Measurements from ENCODE around the gene CPT2. TPM values are rescaled to one million over a fixed set of nuclear protein-coding genes. Genes with fewer than 3 reads are reported as not detected.
"Not testable (repeated sequence)": the region's sequence is repeated elsewhere in the genome, so short reads cannot be mapped to it uniquely, and the experiment has no call there.

Gene CPT2
- polyA plus RNA-seq, 1 of the 3 experiments (the other 2 are of a cell fraction): 18.6 TPM

GRCh38 chr1:53203466-53203865, 6.8 kb downstream of the CPT2 start:
- WGBS (ENCODE audit: low lambda C conversion rate): 87% methylated on average over 3 of the region's 3 CpGs
- Histone ChIP-seq H3K79me2 (ENCODE audit: insufficient read depth) (peaks cover 5% of the 10 kb centered on the region; the same call in 1 of the 2 replicates), H3K9me2 (no peaks in the 10 kb centered on the region), H3K27ac (ENCODE audit: low read depth in 2 of 2, low read length in 1 of 2) (no peak overlapping the region), H3K4me3 (ENCODE audit: low read depth in 2 of 2, low read length in 1 of 2) (no peak overlapping the region), H3F3A (replicated peaks; ENCODE audit: insufficient read depth) (peaks cover 5% of the 10 kb centered on the region), H4K20me1 (ENCODE audit: insufficient read depth) (no peaks in the 10 kb centered on the region), H3K9me3 (peaks cover 4% of the 10 kb centered on the region; the same call in 1 of the 2 replicates), H3K9ac (no peak overlapping the region), H3K27me3 (ENCODE audit: insufficient read depth) (no peaks in the 10 kb centered on the region), H3K4me1 (ENCODE audit: control insufficient read depth in 1 of 2, insufficient read depth in 2 of 2, low read depth in 1 of 2, low read length in 1 of 2) (peaks cover under 1 to 1% of the 10 kb centered on the region in 2 experiments; a peak in 1 of 4 replicates), H3K4me2 (no peak overlapping the region), H2AFZ (ENCODE audit: low read depth) (no peak overlapping the region), H3K36me3 (replicated peaks in 1 of 2; ENCODE audit: control insufficient read depth in 1 of 2, insufficient read depth in 2 of 2, low read length in 1 of 2) (peaks cover 48 to 56% of the 10 kb centered on the region in 2 experiments)
- DNase-seq: no peak
- TF ChIP-seq SIN3A (IDR thresholded peaks at IDR 0.05; ENCODE audit: borderline replicate concordance, low read depth, low read length) (no peak), CTCF (IDR thresholded peaks at IDR 0.05) (no peak), ZBTB33 (IDR thresholded peaks at IDR 0.05; ENCODE audit: borderline replicate concordance, low read depth) (no peak), RCOR1 (IDR thresholded peaks at IDR 0.05; ENCODE audit: low read length) (no peak), IRF3 (IDR thresholded peaks at IDR 0.05; ENCODE audit: low read depth, low read length) (no peak), JUND (IDR thresholded peaks at IDR 0.05) (no peak), TEAD4 (IDR thresholded peaks at IDR 0.05; ENCODE audit: borderline replicate concordance, insufficient read depth) (no peak), ELF1 (IDR thresholded peaks at IDR 0.05) (no peak), GATA2 (CRISPR knock-in tag; IDR thresholded peaks at IDR 0.05) (no peak), FOXJ3 (CRISPR knock-in tag; IDR thresholded peaks at IDR 0.05) (no peak), SMC3 (IDR thresholded peaks at IDR 0.05; ENCODE audit: low read depth, low read length) (no peak), TCF12 (IDR thresholded peaks at IDR 0.05) (no peak), TAF1 (IDR thresholded peaks at IDR 0.05; ENCODE audit: borderline replicate concordance, low read depth, low read length) (no peak)
- ChIA-PET POLR2A (no interaction called here), CTCF (interaction anchor here (1.8 kb wide), 1 partner anchor 14 kb away, joined by 3 read pairs; no protein-coding TSS in a partner anchor)

- H3K4me1 ChIP-seq (ENCODE audit: control insufficient read depth in 1 of 2, insufficient read depth in 2 of 2, low read depth in 1 of 2, low read length in 1 of 2); H3K27me3 ChIP-seq (ENCODE audit: insufficient read depth); POLR2A ChIA-PET: not testable (repeated sequence)
Observed at GRCh38 chr1:53205496-53205895, 8.9 kb downstream of the CPT2 start.

GRCh38 chr1:53206083-53206685, 9.6 kb downstream of the CPT2 start:
- H2AFZ ChIP-seq (ENCODE audit: low read depth); POLR2A ChIA-PET; CTCF ChIA-PET; H3K9me2 ChIP-seq; H3K27ac ChIP-seq (ENCODE audit: low read depth in 2 of 2, low read length in 1 of 2); H3K9ac ChIP-seq; H3K9me3 ChIP-seq; H3K79me2 ChIP-seq (ENCODE audit: insufficient read depth); H3K4me3 ChIP-seq (ENCODE audit: low read depth in 2 of 2, low read length in 1 of 2); H3K27me3 ChIP-seq (ENCODE audit: insufficient read depth); H3K4me1 ChIP-seq (ENCODE audit: control insufficient read depth in 1 of 2, insufficient read depth in 2 of 2, low read depth in 1 of 2, low read length in 1 of 2); H4K20me1 ChIP-seq (ENCODE audit: insufficient read depth); H3F3A ChIP-seq (replicated peaks; ENCODE audit: insufficient read depth); DNase-seq; H3K4me2 ChIP-seq: not testable (repeated sequence)
- H3K36me3 ChIP-seq (replicated peaks in 1 of 2; ENCODE audit: control insufficient read depth in 1 of 2, insufficient read depth in 2 of 2, low read length in 1 of 2): peaks cover 60 to 77% of the 10 kb centered on the region in 2 experiments
- 93% methylated on average over 2 of the region's 3 CpGs for WGBS (ENCODE audit: low lambda C conversion rate)

More at GRCh38 chr1:53205496-53205895, 8.9 kb downstream of the CPT2 start:
- no CpG with 5 or more reads among the region's 1 CpG for WGBS (ENCODE audit: low lambda C conversion rate)
- H3K9me2 ChIP-seq; H3K79me2 ChIP-seq (ENCODE audit: insufficient read depth); H3K4me2 ChIP-seq; H2AFZ ChIP-seq (ENCODE audit: low read depth); H3K4me3 ChIP-seq (ENCODE audit: low read depth in 2 of 2, low read length in 1 of 2); H3F3A ChIP-seq (replicated peaks; ENCODE audit: insufficient read depth); H4K20me1 ChIP-seq (ENCODE audit: insufficient read depth); CTCF ChIA-PET; H3K27ac ChIP-seq (ENCODE audit: low read depth in 2 of 2, low read length in 1 of 2); H3K9me3 ChIP-seq; DNase-seq; H3K9ac ChIP-seq: not testable (repeated sequence)
- peaks cover 60 to 73% of the 10 kb centered on the region in 2 experiments for H3K36me3 ChIP-seq (replicated peaks in 1 of 2; ENCODE audit: control insufficient read depth in 1 of 2, insufficient read depth in 2 of 2, low read length in 1 of 2)

All from SK-N-SH (cell line).